Keratinocyte (primary cell): ENCODE measurements around the gene SLC15A3. TPM values are rescaled to one million over a fixed set of nuclear protein-coding genes. Genes with fewer than 3 reads are reported as not detected.

ENCODE experiments used
- DNase-seq: peaks from one replicate; pipeline ENCODE4 v3.0.0-alpha.2; 2011; ENCODE audit warnings: low read depth, missing footprints, low spot score
- FAIRE-seq: peaks from 2 replicates; lab custom pipeline; 2011; peaks lifted over from hg19 to GRCh38; lab: Jason Lieb, UNC
- H2AFZ ChIP-seq: 2 replicates; pipeline ENCODE4 v1.6.0; 2012; ENCODE audit warnings: low read length, control low read depth, inconsistent platforms; ENCODE audit not compliant: control insufficient read depth
- H3K27ac ChIP-seq: 2 replicates; pipeline ENCODE4 v1.5.1; 2011; ENCODE audit warnings: low read length; ENCODE audit not compliant: control insufficient read depth, insufficient read depth
- H3K27me3 ChIP-seq: 3 replicates; pipeline ENCODE4 v1.6.0; 2011; ENCODE audit warnings: low read length; ENCODE audit not compliant: control insufficient read depth, insufficient read depth; ENCODE audit errors: extremely low read depth
- H3K36me3 ChIP-seq, 2 experiments: 2 replicates in 1 of 2; 3 replicates in 1 of 2; pipeline ENCODE4 v1.5.1; 2011; ENCODE audit warnings: low read length in 2 of 2, mild to moderate bottlenecking in 1 of 2; ENCODE audit not compliant: control insufficient read depth in 2 of 2, insufficient read depth in 2 of 2; ENCODE audit errors: extremely low read depth in 1 of 2
- H3K4me1 ChIP-seq: 3 replicates; pipeline ENCODE4 v1.5.1; 2011; ENCODE audit warnings: low read length; ENCODE audit not compliant: control insufficient read depth, insufficient read depth; ENCODE audit errors: extremely low read depth
- H3K4me2 ChIP-seq: 3 replicates; pipeline ENCODE4 v1.6.0; 2011; ENCODE audit warnings: low read depth, low read length; ENCODE audit not compliant: control insufficient read depth, insufficient read depth; ENCODE audit errors: extremely low read depth
- H3K4me3 ChIP-seq, 3 experiments: fragments of 200-600 bp in 1 of 3; sonication (generic) in 1 of 3; 2 replicates in 2 of 3; 3 replicates in 1 of 3; pipeline ENCODE4 v1.5.1; 2011 to 2016; ENCODE audit warnings: low read length in 3 of 3, mild to moderate bottlenecking in 3 of 3, control low read depth in 2 of 3, inconsistent platforms in 1 of 3, low read depth in 1 of 3, mixed read lengths in 1 of 3, mixed run types in 1 of 3, moderate library complexity in 1 of 3; ENCODE audit not compliant: control insufficient read depth in 2 of 3, insufficient read depth in 2 of 3; ENCODE audit errors: extremely low read depth in 1 of 3
- H3K79me2 ChIP-seq: 2 replicates; pipeline ENCODE4 v1.6.0; 2012; ENCODE audit warnings: low read length; ENCODE audit not compliant: control insufficient read depth, insufficient read depth
- H3K9ac ChIP-seq: 3 replicates; pipeline ENCODE4 v1.6.0; 2011; ENCODE audit warnings: low read length; ENCODE audit not compliant: control insufficient read depth, insufficient read depth; ENCODE audit errors: extremely low read depth
- H3K9me1 ChIP-seq: 3 replicates; pipeline ENCODE4 v1.6.0; 2011; ENCODE audit warnings: low read length; ENCODE audit not compliant: control insufficient read depth, insufficient read depth; ENCODE audit errors: extremely low read depth
- H3K9me3 ChIP-seq: 2 replicates; pipeline ENCODE4 v1.5.1; 2012; ENCODE audit warnings: low read depth, low read length; ENCODE audit not compliant: control insufficient read depth
- H4K20me1 ChIP-seq: 3 replicates; pipeline ENCODE4 v1.6.0; 2011; ENCODE audit warnings: low read length; ENCODE audit not compliant: control insufficient read depth, insufficient read depth; ENCODE audit errors: extremely low read depth
- CTCF ChIP-seq, 3 experiments: IDR thresholded peaks in 1 of 3; conservative IDR thresholded peaks in 1 of 3; optimal IDR thresholded peaks in 1 of 3; 2 replicates in 2 of 3; 3 replicates in 1 of 3; pipeline versions ENCODE3 to v1.5.1; 2011; ENCODE audit warnings: low read length in 3 of 3, mild to moderate bottlenecking in 3 of 3, moderate library complexity in 2 of 3, control low read depth in 1 of 3, inconsistent platforms in 1 of 3; ENCODE audit not compliant: insufficient read depth in 2 of 3; ENCODE audit errors: extremely low read depth in 1 of 3
- EZH2 ChIP-seq: IDR thresholded peaks from one replicate; pipeline ENCODE4 v1.6.1; 2012; ENCODE audit warnings: inconsistent platforms, mild to moderate bottlenecking, low read length, moderate library complexity
- dilution Hi-C: fragments of 300-500 bp; cut with MboI; formaldehyde crosslinking; loops from one replicate; pipeline ENCODE4 v1.7.0; 2020; ENCODE audit warnings: low sequenced_read_pairs; ENCODE audit not compliant: extremely low pct_ligation_motif_present
- polyA plus RNA-seq, 5 experiments: library from polyadenylated mRNA; depleted of rRNA in 3 of 5; stranded (reverse) in 3 of 5; stranded (forward) in 1 of 5; unstranded in 1 of 5; fragments of >200 nt; gene quantifications; 1 replicate in 1 of 5; 2 replicates in 3 of 5; 3 replicates in 1 of 5; pipeline versions ENCODE4 v1.2.1 to v1.2.3, GENCODE V29; 2011 to 2012; ENCODE audit warnings: missing spikeins in 2 of 5, low read depth in 1 of 5, low replicate concordance in 1 of 5

SLC15A3 gene
- polyA plus RNA-seq, 1 donor (not counting 4 experiments of a cell fraction or from before 2014, with no cell fraction given), result 1.0 TPM

- Histone ChIP-seq H3K27ac (no peak overlapping the region), H3K9me1 (no peaks in the 10 kb centered on the region), H3K79me2 (no peaks in the 10 kb centered on the region), H3K4me2 (no peak overlapping the region), H3K4me1 (peaks cover 5% of the 10 kb centered on the region), H3K27me3 (peaks cover 4% of the 10 kb centered on the region), H2AFZ (no peak overlapping the region), H3K9me3 (no peaks in the 10 kb centered on the region), H3K9ac (no peak overlapping the region), H3K36me3 (no peaks in the 10 kb centered on the region), H3K4me3 (no peak overlapping the region), H4K20me1 (no peaks in the 10 kb centered on the region)
- FAIRE-seq (no peak), DNase-seq (no peak)
- TF ChIP-seq EZH2 (no peak), CTCF (optimal IDR thresholded peaks at IDR 0.05 in 1 of 3, IDR thresholded peaks at IDR 0.05 in 1 of 3, conservative IDR thresholded peaks at IDR 0.05 in 1 of 3; ENCODE audit: extremely low read depth in 1 of 3, insufficient read depth in 2 of 3, low read length in 3 of 3) (no peak)
- dilution Hi-C loops, result no loop called here
These were observed 2.0 kb downstream of the SLC15A3 start for GRCh38 chr11:60950024-60950423.

- no peaks in the 10 kb centered on the region for H3K79me2 ChIP-seq
- H3K4me1 ChIP-seq, result peaks cover 8% of the 10 kb centered on the region
- no peak overlapping the region for H3K4me3 ChIP-seq
- H3K9ac ChIP-seq, result no peak overlapping the region
- no peak overlapping the region for H3K4me2 ChIP-seq
- no peak for FAIRE-seq
- no peak for TF ChIP-seq EZH2
- no peaks in the 10 kb centered on the region for H3K9me1 ChIP-seq
- dilution Hi-C loops, result no loop called here
- no peak overlapping the region for H3K27ac ChIP-seq
- H3K9me3 ChIP-seq, result no peaks in the 10 kb centered on the region
- peaks cover 4% of the 10 kb centered on the region for H3K27me3 ChIP-seq
- no peak overlapping the region for H2AFZ ChIP-seq
- H3K36me3 ChIP-seq, result no peaks in the 10 kb centered on the region
- no peaks in the 10 kb centered on the region for H4K20me1 ChIP-seq
- no peak for DNase-seq
These were observed 3.7 kb downstream of the SLC15A3 start for GRCh38 chr11:60948250-60948649.

DNA sequence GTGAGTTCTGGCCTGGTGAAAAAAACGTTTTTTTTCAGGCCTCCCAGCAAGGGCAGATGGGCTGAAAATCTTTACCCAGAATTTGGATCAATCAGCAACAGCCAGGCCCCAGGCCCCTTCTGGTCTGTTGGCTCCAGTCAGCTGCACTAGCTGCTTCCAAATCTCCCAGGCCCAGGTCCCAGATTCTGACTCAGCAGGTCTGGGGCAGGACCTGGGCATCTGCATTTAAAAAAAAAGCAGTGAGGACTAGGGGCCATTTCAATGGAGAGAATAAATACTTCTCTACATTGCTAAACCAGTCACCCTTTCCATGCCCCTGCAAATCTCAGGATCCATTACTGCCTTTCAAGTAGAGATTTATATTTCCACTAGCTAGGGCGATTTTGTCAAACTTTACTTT lies 4.3 kb downstream of the SLC15A3 start:
- FAIRE-seq (no peak), DNase-seq (no peak)
- Histone ChIP-seq H3K4me1 (peaks cover 14% of the 10 kb centered on the region), H3K4me3 (no peak overlapping the region), H3K27ac (no peak overlapping the region), H4K20me1 (no peaks in the 10 kb centered on the region), H3K27me3 (peaks cover 4% of the 10 kb centered on the region), H3K4me2 (no peak overlapping the region), H3K9me1 (no peaks in the 10 kb centered on the region), H2AFZ (no peak overlapping the region), H3K79me2 (no peaks in the 10 kb centered on the region), H3K9ac (no peak overlapping the region), H3K9me3 (no peaks in the 10 kb centered on the region), H3K36me3 (no peaks in the 10 kb centered on the region)
- dilution Hi-C loops, result no loop called here
- TF ChIP-seq CTCF (optimal IDR thresholded peaks at IDR 0.05 in 1 of 3, IDR thresholded peaks at IDR 0.05 in 1 of 3, conservative IDR thresholded peaks at IDR 0.05 in 1 of 3; ENCODE audit: extremely low read depth in 1 of 3, insufficient read depth in 2 of 3, low read length in 3 of 3) (no peak), EZH2 (no peak)
